DND-41 (cell line): ENCODE results near the gene NKPD1.

Experiments used
- ATAC-seq: fragments of 200-7000 bp; cut with Tn5 transposase; 3 replicates; pipeline ENCODE4 v1.9.1; 2021; ENCODE audit warnings: low read depth; ENCODE audit not compliant: insufficient read depth
- DNase-seq: peaks from one replicate; pipeline ENCODE4 v3.0.0-alpha.2; 2020
- H2AFZ ChIP-seq: 2 replicates; pipeline ENCODE4 v1.6.0; 2012; ENCODE audit warnings: low read depth, low read length
- H3K27ac ChIP-seq: 2 replicates; pipeline ENCODE4 v1.5.1; 2012; ENCODE audit warnings: low read length, inconsistent platforms
- H3K27me3 ChIP-seq: fragments of 200-600 bp; sonication (generic); 2 replicates; pipeline ENCODE4 v1.6.0; 2012; ENCODE audit warnings: low read length, mild to moderate bottlenecking, inconsistent platforms; ENCODE audit not compliant: insufficient read depth, poor library complexity
- H3K36me3 ChIP-seq: 2 replicates; pipeline ENCODE4 v1.5.1; 2012; ENCODE audit warnings: low read length, inconsistent platforms; ENCODE audit not compliant: insufficient read depth
- H3K4me1 ChIP-seq: 2 replicates; pipeline ENCODE4 v1.5.1; 2012; ENCODE audit warnings: mild to moderate bottlenecking, low read length; ENCODE audit not compliant: insufficient read depth
- H3K4me2 ChIP-seq: 2 replicates; pipeline ENCODE4 v1.6.0; 2012; ENCODE audit warnings: mild to moderate bottlenecking, moderate library complexity, low read length, inconsistent platforms; ENCODE audit not compliant: insufficient read depth
- H3K4me3 ChIP-seq, 2 experiments: fragments of 200-600 bp in 1 of 2; shearing (Covaris generic) in 1 of 2; 2 replicates each; pipeline ENCODE4 v1.5.1; 2012 to 2016; ENCODE audit warnings: inconsistent platforms in 2 of 2, low read length in 2 of 2, mild to moderate bottlenecking in 2 of 2, low read depth in 1 of 2, moderate library complexity in 1 of 2
- H3K79me2 ChIP-seq: 2 replicates; pipeline ENCODE4 v1.6.0; 2012; ENCODE audit warnings: low read length, inconsistent platforms; ENCODE audit not compliant: insufficient read depth
- H3K9ac ChIP-seq: 2 replicates; pipeline ENCODE4 v1.6.0; 2012; ENCODE audit warnings: low read depth, mild to moderate bottlenecking, inconsistent platforms, low read length, moderate library complexity
- H3K9me3 ChIP-seq: 2 replicates; pipeline ENCODE4 v1.5.1; 2012; ENCODE audit warnings: low read length, moderate library complexity, mild to moderate bottlenecking, inconsistent platforms; ENCODE audit not compliant: insufficient read depth, severe bottlenecking
- H4K20me1 ChIP-seq: 2 replicates; pipeline ENCODE4 v1.6.0; 2012; ENCODE audit warnings: low read length; ENCODE audit not compliant: insufficient read depth
- CTCF ChIP-seq: IDR thresholded peaks from 2 replicates; pipeline ENCODE4 v1.5.1; 2012; ENCODE audit warnings: borderline replicate concordance, low read length, moderate library complexity, mild to moderate bottlenecking; ENCODE audit not compliant: poor library complexity, severe bottlenecking; ENCODE audit errors: extremely low read depth
- EZH2 ChIP-seq: IDR thresholded peaks from 3 replicates; pipeline ENCODE4 v1.6.1; 2012; ENCODE audit warnings: borderline replicate concordance, low read depth, mild to moderate bottlenecking, moderate library complexity, low read length, inconsistent platforms; ENCODE audit not compliant: severe bottlenecking

NKPD1 gene

GRCh38 chr19:45145270-45146189, 15.3 kb downstream of the NKPD1 start:
- no peaks in the 10 kb centered on the region for H3K9me3 ChIP-seq
- no peak overlapping the region for H3K9ac ChIP-seq
- no peak for ATAC-seq
- no peaks in the 10 kb centered on the region for H3K4me1 ChIP-seq
- H3K27me3 ChIP-seq = no peaks in the 10 kb centered on the region
- no peak overlapping the region for H3K27ac ChIP-seq
- H3K79me2 ChIP-seq = no peaks in the 10 kb centered on the region
- no peak for DNase-seq
- H2AFZ ChIP-seq = no peak overlapping the region
- H3K4me3 ChIP-seq = no peak overlapping the region
- no peak overlapping the region for H3K4me2 ChIP-seq
- H3K36me3 ChIP-seq = peaks cover 64% of the 10 kb centered on the region
- TF ChIP-seq CTCF (no peak), EZH2 (no peak)
- H4K20me1 ChIP-seq = peaks cover 37% of the 10 kb centered on the region

- peaks cover under 1% of the 10 kb centered on the region; the same call in 1 of the 2 replicates for H3K79me2 ChIP-seq
- no peak for DNase-seq
- no peak for ATAC-seq
- H3K27ac ChIP-seq = no peak overlapping the region
- no peak overlapping the region for H3K4me3 ChIP-seq
- no peak overlapping the region for H2AFZ ChIP-seq
- H3K27me3 ChIP-seq = no peaks in the 10 kb centered on the region
- H3K36me3 ChIP-seq = peaks cover 64% of the 10 kb centered on the region
- no peaks in the 10 kb centered on the region for H3K9me3 ChIP-seq
- no peak overlapping the region for H3K4me2 ChIP-seq
- TF ChIP-seq EZH2 = no peak
- TF ChIP-seq CTCF = no peak
- no peaks in the 10 kb centered on the region for H3K4me1 ChIP-seq
- H3K9ac ChIP-seq = no peak overlapping the region
- peaks cover 42% of the 10 kb centered on the region for H4K20me1 ChIP-seq
Measured at GRCh38 chr19:45144431-45145269, 16.1 kb downstream of the NKPD1 start.

- no peak for ATAC-seq
- Histone ChIP-seq H3K36me3 (peaks cover 67% of the 10 kb centered on the region), H2AFZ (no peak overlapping the region), H3K27ac (no peak overlapping the region), H3K79me2 (peaks cover 10% of the 10 kb centered on the region), H3K4me3 (no peak overlapping the region), H3K4me1 (no peaks in the 10 kb centered on the region), H3K9me3 (no peaks in the 10 kb centered on the region), H3K9ac (no peak overlapping the region), H3K27me3 (no peaks in the 10 kb centered on the region), H4K20me1 (peaks cover 55% of the 10 kb centered on the region), H3K4me2 (no peak overlapping the region)
- TF ChIP-seq CTCF (no peak), EZH2 (no peak)
- DNase-seq = no peak
Measured at GRCh38 chr19:45142726-45143110, 18.1 kb downstream of the NKPD1 start.
